ENCODE data around the gene ERMN.
"Not testable (repeated sequence)": the region's sequence is repeated elsewhere in the genome, so short reads cannot be mapped to it uniquely, and the experiment has no call there.

Gene ERMN

DNA sequence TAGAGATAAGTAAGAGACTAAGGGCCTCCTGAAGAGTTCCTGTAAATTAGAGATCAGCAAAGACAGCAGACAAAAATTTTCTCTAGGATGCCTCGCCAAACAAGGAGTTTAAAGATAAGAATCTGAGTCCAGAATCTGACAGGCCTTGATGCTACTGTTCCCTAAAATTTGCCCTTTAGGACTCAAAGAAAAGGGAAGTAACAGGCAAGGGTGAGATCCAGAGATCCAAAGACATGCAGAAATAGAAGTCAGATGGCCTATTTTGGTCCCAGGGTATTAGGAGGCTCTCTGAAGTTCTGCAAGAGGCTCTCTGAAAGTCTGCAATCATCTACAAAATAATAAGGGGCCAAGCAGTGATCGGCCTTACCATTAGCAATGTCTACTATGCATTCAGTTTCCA, 35.1 kb downstream of the ERMN start:
- DNase-seq = no peak

DNA sequence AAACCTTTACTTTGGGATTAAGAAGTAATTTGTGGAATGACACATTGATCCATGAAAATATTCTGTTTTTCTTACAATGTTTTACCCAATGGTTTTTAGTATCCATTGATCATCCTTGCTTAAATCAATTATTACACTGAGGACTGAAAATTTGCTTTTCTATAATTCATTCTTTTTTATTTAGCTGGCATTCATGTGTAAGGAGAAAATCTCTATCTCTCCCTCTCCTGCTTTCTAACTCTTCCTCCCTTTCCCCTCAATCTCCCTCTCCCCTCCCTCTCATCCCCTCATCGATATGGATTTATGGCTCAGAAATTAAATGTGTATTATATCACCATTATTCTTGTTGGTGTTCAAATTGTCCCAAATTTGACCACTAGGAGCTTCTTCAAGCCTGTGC, 38.5 kb downstream of the ERMN start:
- DNase-seq = no peak

DNA sequence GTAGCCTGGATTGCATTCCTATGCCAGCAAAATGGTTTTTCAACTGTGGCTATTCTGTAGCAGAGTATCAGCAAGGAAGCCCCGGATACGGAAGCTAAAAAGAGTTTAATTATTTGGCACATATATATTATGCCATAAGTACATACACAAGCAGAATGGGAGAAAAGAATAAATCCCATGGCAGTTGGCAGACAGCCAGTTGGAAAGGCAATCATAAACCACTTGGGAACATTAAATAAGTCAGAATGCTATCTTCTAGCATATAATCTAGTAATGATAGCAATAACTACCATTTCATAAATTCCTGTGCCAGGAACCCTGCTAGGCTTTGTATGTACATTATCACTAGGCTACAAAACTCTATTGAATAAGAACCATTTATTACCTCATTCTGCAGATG, 42.2 kb downstream of the ERMN start:
- DNase-seq = no peak

DNA sequence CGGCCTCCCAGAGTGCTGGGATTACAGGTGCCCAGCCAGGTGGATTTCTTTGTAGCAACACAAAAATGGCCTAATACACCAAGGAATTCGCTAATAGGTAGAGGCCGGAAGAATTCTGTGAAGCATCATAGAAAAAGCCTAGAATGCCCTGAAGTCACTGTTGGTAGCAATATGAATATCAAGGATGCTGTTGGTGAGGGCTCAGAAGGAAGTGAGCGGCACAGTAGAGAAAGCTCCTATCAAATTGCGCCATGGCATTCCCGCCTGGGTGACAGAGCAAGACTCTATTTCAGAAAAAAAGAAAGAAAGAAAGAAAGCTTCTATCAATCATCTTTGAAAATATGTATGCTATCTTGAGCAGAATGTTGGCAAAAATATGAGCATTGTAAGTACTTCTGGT, 44.3 kb downstream of the ERMN start:
- DNase-seq = no peak

DNA sequence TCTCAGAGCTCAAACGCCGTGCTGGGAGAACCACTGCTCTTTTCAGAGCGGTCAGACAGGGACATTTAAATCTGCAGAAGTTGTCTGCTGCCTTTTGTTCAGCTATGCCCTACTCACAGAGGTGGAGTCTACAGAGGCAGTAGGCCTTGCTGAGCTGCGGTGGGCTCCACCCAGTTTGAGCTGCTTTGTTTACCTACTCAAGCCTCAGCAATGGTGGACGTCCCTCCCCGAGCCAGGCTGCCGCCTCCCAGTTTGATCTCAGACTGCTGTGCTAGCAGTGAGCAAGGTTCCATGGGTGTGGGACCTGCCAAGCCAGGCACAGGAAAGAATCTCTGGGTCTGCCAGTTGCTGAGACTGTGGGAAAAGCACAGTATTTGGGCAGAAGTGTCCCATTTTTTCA, 46.3 kb downstream of the ERMN start:
- not testable (repeated sequence) for DNase-seq

DNA sequence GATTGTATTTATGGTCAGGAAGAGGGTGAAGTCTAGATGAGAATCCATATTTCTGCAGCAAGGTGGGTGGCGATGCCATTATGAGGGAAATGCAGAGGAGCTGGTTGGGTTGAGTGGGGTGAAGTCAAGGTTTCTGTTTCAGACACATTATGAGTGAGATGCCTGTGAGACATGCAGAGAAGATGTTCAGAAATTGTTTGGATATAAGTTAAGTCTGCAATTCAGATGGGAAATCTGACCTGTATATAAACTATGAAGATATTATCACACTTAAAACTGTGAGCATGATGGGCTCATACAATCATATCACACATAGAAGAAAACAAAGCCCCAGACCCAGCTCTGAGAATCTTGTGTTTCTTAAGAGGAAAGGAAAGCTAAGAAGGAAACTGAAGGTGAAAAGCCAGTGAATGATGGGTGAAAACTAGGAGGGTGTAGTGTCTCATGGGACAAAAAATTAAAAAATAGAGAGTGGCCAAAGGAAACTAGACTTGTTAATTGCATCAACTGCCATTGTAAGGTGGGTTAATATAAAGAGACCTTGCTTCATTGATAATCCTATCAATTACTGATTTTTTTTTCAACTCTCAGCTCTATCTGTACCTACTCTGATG, 53.9 kb downstream of the ERMN start:
- DNase-seq = no peak

DNA sequence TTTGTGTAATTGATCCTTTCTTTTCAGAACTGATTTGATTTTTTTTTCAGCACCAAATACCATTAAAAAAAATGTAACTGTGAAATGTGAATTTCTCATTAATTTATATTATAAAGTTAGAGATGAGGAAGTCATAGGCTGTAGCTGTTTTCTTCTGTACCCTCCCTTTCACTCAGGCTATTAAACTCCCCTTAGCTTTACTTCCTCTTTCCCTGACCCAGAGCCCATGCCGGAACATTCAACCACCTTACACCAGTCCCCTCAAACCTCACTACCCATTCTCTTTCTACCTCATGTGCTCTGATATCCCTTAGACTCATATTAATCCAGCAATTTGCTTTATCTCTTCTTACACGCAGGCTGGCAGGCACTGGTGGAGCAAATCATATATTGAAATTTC, 55.7 kb downstream of the ERMN start:
- DNase-seq = no peak

DNA sequence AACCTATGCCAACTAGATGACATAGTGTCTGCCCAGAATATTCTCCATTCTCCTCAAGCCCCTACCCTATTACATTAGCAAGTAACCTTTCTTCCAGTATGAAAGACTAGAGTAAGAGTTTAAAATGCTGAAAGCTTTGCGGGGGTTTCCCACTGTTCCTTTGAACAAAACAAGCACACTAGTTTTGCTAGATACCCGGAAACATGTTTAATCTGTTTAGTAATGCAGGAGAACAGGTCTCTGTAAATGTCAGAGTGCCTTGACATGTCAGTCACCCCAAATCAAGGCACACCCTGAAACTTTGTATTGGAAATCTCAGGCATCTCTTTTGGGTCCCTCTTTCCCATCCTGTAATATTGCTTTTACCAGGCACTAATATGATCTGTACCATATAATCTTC, 56.6 kb downstream of the ERMN start:
- no peak for DNase-seq
